A673 (cell line): ENCODE results near the gene DDA1. TPM values are rescaled to one million over a fixed set of nuclear protein-coding genes. Genes with fewer than 3 reads are reported as not detected.

Experiments
- BruUV-seq: library from RNA; stranded (reverse); fragments of 400-500 nt; replicated peaks from 2 replicates; lab custom pipeline; 2021; lab: Mats Ljungman, UMichigan
- CTCF ChIA-PET: fragments of 300-600 bp; sonication (Branson Sonifier 250); formaldehyde crosslinking; loops from one replicate; lab custom pipeline; 2022; ENCODE audit warnings: antibody characterized with exemption; lab: Charles Lee
- POLR2A ChIA-PET: fragments of 300-600 bp; sonication (Branson Sonifier 250); formaldehyde crosslinking; loops from one replicate; lab custom pipeline; 2022; ENCODE audit warnings: antibody characterized with exemption; ENCODE audit not compliant: low non-redundant PET; lab: Charles Lee
- DNase-seq: peaks from one replicate; pipeline ENCODE4 v3.0.0-alpha.2; 2015; ENCODE audit warnings: low spot score
- H3K27ac ChIP-seq: fragments of 200-600 bp; sonication (generic); 2 replicates; pipeline ENCODE4 v1.5.1; 2016; ENCODE audit warnings: mixed run types, low read depth, mild to moderate bottlenecking, mixed read lengths, antibody characterized with exemption, low read length; ENCODE audit not compliant: poor library complexity, severe bottlenecking
- H3K27me3 ChIP-seq: fragments of 200-600 bp; sonication (generic); replicated peaks from 2 replicates; pipeline ENCODE4 v1.6.1; 2017; ENCODE audit warnings: mixed run types, low read depth, mild to moderate bottlenecking, mixed read lengths, antibody characterized with exemption, low read length; ENCODE audit not compliant: insufficient read depth, poor library complexity
- H3K36me3 ChIP-seq: fragments of 200-600 bp; sonication (generic); 2 replicates; pipeline ENCODE4 v1.6.1; 2016; ENCODE audit warnings: mixed run types, mild to moderate bottlenecking, mixed read lengths, antibody characterized with exemption, low read length; ENCODE audit not compliant: insufficient read depth, poor library complexity, severe bottlenecking
- H3K4me1 ChIP-seq: fragments of 200-600 bp; sonication (generic); 2 replicates; pipeline ENCODE4 v1.6.1; 2017; ENCODE audit warnings: mixed run types, mild to moderate bottlenecking, mixed read lengths, antibody characterized with exemption, low read length; ENCODE audit not compliant: insufficient read depth, poor library complexity, severe bottlenecking
- H3K4me3 ChIP-seq: fragments of 200-600 bp; sonication (generic); 2 replicates; pipeline ENCODE4 v1.5.1; 2016; ENCODE audit warnings: low read depth, mixed run types, mild to moderate bottlenecking, mixed read lengths, low read length; ENCODE audit not compliant: poor library complexity, severe bottlenecking
- H3K9me3 ChIP-seq: fragments of 200-600 bp; sonication (generic); 2 replicates; pipeline ENCODE4 v1.6.1; 2016; ENCODE audit warnings: mixed run types, low read depth, mild to moderate bottlenecking, mixed read lengths, antibody characterized with exemption, low read length; ENCODE audit not compliant: poor library complexity, severe bottlenecking
- CTCF ChIP-seq: fragments of 300-800, 200-600 bp; sonication (generic); conservative IDR thresholded peaks from 2 replicates; pipeline ENCODE4 v1.5.1; 2017; ENCODE audit warnings: low read depth, mild to moderate bottlenecking, antibody characterized with exemption, low read length, moderate library complexity, mixed read lengths
- EZH2 ChIP-seq: fragments of 200-600 bp; sonication (generic); IDR thresholded peaks from 2 replicates; pipeline ENCODE4 v1.6.1; 2017; ENCODE audit warnings: borderline replicate concordance, low read depth, mild to moderate bottlenecking, mixed read lengths, antibody characterized with exemption, low read length; ENCODE audit not compliant: poor library complexity, severe bottlenecking
- intact Hi-C: fragments of 100-400 bp; cut with micrococcal nuclease; formaldehyde crosslinking; loops from one replicate; pipeline ENCODE4 v1.10.0; 2022; ENCODE audit not compliant: unreplicated experiment
- total RNA-seq: library from RNA; stranded (reverse); gene quantifications from 2 replicates; pipeline ENCODE4 v1.2.3, GENCODE V29; 2021

DDA1 gene
- total RNA-seq, 1 experiment from 2014 or later, result 68.5 TPM

GRCh38 chr19:17365361-17365760, 56.0 kb downstream of the DDA1 start:
- CTCF ChIA-PET, result no interaction called here
- intact Hi-C loops, result no loop called here
- TF ChIP-seq CTCF (no peak), EZH2 (no peak)
- H3K4me1 ChIP-seq, result no peaks in the 10 kb centered on the region
- no peak overlapping the region for H3K27ac ChIP-seq
- no TSS peak for BruUV-seq
- H3K27me3 ChIP-seq, result no peaks in the 10 kb centered on the region
- no peak for DNase-seq
- POLR2A ChIA-PET, result no interaction called here
- no peak overlapping the region for H3K4me3 ChIP-seq
- H3K9me3 ChIP-seq, result no peaks in the 10 kb centered on the region
- H3K36me3 ChIP-seq, result no peaks in the 10 kb centered on the region

- Histone ChIP-seq H3K36me3 (no peaks in the 10 kb centered on the region), H3K4me3 (no peak overlapping the region), H3K4me1 (no peaks in the 10 kb centered on the region), H3K27ac (no peak overlapping the region), H3K27me3 (no peaks in the 10 kb centered on the region), H3K9me3 (no peaks in the 10 kb centered on the region)
- TF ChIP-seq CTCF (no peak), EZH2 (no peak)
- CTCF ChIA-PET, result no interaction called here
- intact Hi-C loops, result no loop called here
- POLR2A ChIA-PET, result no interaction called here
- DNase-seq, result no peak
- BruUV-seq, result no TSS peak
These were observed 60.7 kb downstream of the DDA1 start for GRCh38 chr19:17370026-17370587.

Other genes with a start within 250 kb of the DDA1 start
- gene HAUS8, start 234.1 kb upstream of the DDA1 start, total RNA-seq, result 66.4 and 68.1 TPM in 2 replicates
- gene MYO9B, start 233.8 kb upstream of the DDA1 start, total RNA-seq, result 85.2 and 85.4 TPM in 2 replicates
- gene USE1, start 94.2 kb upstream of the DDA1 start, total RNA-seq, result 32.1 and 33.2 TPM in 2 replicates
- gene OCEL1, start 83.3 kb upstream of the DDA1 start, total RNA-seq, result 8.2 and 14.8 TPM in 2 replicates
- 26.3 and 32.9 TPM in 2 replicates for gene NR2F6, start 63.6 kb upstream of the DDA1 start, total RNA-seq
- gene USHBP1, start 44.8 kb upstream of the DDA1 start, total RNA-seq, result 0.61 TPM in 1 of 2 replicates, not detected in the other
- 136 and 147 TPM in 2 replicates for gene BABAM1, start 42.1 kb upstream of the DDA1 start, total RNA-seq
- 15.8 and 17.5 TPM in 2 replicates for gene ANKLE1, start 27.7 kb upstream of the DDA1 start, total RNA-seq
- gene ABHD8, start 6.1 kb upstream of the DDA1 start, total RNA-seq, result 11.0 and 16.8 TPM in 2 replicates
- gene MRPL34, start 3.7 kb upstream of the DDA1 start, total RNA-seq, result 91.8 and 93.1 TPM in 2 replicates
- gene ANO8, start 25.3 kb downstream of the DDA1 start, total RNA-seq, result 18.6 and 22.1 TPM in 2 replicates
- gene GTPBP3, start 28.0 kb downstream of the DDA1 start, total RNA-seq, result 51.5 and 53.2 TPM in 2 replicates
- 0.24 TPM in 1 of 2 replicates, not detected in the other for gene PLVAP, start 67.8 kb downstream of the DDA1 start, total RNA-seq
- not detected in 2 replicates for gene CCDC194, start 84.6 kb downstream of the DDA1 start, total RNA-seq
- gene BST2, start 96.1 kb downstream of the DDA1 start, total RNA-seq, result 1.3 and 3.6 TPM in 2 replicates
- 39.5 and 56.9 TPM in 2 replicates for gene MVB12A, start 110.5 kb downstream of the DDA1 start, total RNA-seq
- 0.31 TPM in 1 of 2 replicates, not detected in the other for gene TMEM221, start 139.1 kb downstream of the DDA1 start, total RNA-seq
- not detected in 2 replicates for gene NXNL1, start 151.4 kb downstream of the DDA1 start, total RNA-seq
- 3.0 and 6.9 TPM in 2 replicates for gene SLC27A1, start 161.0 kb downstream of the DDA1 start, total RNA-seq
- gene PGLS, start 202.1 kb downstream of the DDA1 start, total RNA-seq, result 80.1 and 94.4 TPM in 2 replicates
- gene COLGALT1, start 246.1 kb downstream of the DDA1 start, total RNA-seq, result 91.3 and 93.5 TPM in 2 replicates